Measurements from ENCODE around the gene VAV2.

Gene VAV2

DNA sequence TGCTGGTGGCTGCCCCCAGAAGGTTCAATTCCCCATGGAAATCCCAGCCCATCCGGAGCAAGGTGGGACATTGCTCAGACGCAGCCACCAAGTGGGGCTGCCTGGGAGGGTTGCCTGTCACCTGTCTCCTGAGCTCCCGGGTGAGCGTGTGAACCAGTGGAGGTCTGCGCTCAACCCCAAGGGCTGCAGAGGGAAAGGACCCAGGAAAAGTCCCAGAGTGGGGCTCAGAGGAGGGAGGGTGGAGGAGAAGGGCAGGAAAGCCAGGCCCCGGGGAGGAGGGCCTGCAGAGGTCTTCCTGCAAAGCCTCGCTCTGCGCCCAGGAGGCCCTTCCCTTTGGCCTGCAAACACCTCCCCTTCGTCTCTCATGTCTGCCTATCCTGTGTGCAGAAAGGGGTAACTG is 134.5 kb downstream of the VAV2 start:
- intact Hi-C loops (cut with DNase I) = no loop called here
- DNase-seq = no peak

DNA sequence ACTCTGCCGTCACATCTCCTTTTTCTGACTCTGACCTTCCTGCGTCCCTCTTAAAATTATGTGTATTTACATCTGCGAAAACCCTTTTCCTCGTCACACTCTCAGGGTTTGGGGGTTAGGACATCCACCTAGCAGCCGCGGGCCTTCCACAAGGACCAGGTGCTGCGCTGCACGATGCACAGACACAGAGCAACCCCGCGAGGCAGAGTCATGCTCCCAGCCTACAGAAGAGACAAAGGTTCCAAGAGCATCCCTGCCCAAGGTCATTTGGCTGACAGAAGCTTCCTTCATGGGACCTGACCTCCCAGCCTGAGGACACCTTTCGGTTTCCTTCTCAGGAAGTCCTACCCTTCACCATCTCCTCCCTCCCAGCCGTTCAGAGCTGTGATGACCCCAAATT is 135.3 kb downstream of the VAV2 start:
- intact Hi-C loops (cut with DNase I) = no loop called here
- DNase-seq = no peak

DNA sequence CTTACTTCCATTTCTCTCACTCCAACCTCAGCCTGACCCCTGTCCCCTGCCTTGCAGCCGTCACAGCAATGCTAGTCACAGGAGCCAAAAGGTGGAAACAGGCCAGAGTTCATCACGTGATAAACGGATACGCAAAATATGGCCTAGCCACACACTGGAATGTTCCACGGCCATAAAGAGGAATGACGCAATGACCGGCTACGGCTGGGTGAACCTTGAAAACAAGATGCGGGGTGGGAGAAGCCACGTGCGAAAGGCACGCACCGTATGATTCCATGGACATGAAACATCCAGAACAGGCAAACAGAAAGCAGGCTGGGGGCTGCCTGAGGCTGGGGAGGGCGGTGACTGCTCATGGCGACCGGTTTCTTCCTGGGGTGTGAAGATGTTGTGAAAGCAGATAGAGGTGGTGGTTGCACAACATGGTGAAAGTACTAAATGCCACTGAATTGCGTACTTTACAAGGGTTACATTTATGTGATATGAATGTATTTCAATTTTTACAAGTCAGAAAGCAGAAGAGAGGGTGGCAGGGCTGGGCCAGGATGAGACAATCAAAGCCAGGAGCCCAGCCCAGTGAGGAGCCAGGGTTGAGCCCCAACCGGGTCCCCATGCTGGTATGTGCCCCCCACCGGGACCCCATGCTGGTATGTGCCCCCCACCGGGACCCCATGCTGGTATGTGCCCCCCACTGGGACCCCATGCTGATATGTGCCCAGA is 136.2 kb downstream of the VAV2 start:
- intact Hi-C loops (cut with DNase I) = no loop called here
- no peak for DNase-seq

DNA sequence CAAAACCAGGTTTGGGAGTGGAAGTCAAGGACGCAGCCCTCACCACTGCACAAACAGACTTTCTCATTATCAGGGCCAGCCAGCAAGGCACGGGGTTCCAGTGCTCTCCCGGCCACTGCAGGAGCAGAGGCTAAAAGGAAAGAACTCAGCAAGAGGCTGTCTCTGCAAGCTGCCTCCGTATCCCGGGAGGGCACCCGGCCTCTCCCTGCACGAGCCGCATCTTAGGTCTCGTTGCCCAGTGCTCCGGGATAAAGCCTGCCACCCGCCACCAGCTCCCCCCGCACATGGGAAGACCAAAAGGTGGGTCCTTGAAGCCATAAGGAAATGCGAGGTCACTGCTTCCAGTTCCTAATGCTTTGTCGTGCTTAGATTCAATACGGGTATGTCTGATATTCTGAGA is 136.8 kb downstream of the VAV2 start:
- DNase-seq = no peak
- intact Hi-C loops (cut with DNase I) = no loop called here

DNA sequence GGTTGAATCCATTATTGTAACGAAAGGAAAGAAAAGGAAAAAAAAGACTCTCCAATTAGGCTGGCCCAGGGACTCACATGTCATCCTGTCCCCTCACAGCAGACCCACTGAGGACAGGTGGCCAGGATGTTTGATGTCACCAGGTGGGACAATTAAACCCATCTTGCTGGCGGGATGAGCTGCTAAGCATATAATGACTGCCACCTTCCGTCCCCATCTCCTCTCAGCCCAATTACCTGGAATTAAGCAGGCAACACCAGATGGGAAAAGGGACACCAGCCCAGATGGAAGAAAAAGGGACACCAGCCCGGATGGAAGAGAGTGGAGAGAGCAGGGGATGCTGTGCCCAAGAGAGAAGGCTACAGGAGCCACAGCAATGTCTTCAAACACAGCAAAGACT is 137.4 kb downstream of the VAV2 start:
- no peak for DNase-seq
- intact Hi-C loops (cut with DNase I) = no loop called here

DNA sequence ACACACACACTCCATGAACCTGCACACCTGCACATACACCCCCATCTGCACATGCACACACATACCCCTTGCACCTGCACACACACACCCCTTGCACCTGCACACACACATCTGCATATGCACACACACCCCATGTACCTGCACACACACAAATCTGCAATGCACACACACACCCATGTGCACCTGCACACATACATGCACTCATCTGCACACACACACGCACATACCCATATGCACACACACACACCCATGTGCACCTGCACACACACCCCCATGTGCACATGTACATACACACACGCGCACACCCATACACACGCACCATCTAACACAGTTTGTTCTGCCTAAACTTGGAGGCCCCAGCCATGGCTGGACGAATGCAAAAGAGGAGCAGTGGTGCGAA is 138.1 kb downstream of the VAV2 start:
- DNase-seq = no peak
- intact Hi-C loops (cut with DNase I) = no loop called here

DNA sequence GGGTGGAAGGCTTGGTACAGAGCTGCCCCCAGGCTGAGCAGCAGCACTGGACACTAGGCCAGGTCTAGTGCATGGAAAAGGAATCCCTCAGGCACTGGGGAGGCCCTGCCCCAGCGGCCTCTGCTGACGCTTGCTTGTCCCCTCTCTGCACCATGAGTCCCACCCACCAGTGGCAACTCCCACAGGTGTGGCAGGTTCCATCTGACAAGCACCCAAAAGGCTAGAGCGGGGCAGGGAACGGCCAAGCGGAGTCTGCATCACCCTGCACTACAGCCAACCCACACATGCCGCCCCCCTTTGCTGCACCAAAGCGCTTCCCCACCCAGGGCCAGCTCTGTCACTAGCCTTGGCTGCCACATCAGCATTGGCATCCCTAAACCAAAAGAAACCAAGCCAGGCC is 138.8 kb downstream of the VAV2 start:
- intact Hi-C loops (cut with DNase I) = no loop called here

DNA sequence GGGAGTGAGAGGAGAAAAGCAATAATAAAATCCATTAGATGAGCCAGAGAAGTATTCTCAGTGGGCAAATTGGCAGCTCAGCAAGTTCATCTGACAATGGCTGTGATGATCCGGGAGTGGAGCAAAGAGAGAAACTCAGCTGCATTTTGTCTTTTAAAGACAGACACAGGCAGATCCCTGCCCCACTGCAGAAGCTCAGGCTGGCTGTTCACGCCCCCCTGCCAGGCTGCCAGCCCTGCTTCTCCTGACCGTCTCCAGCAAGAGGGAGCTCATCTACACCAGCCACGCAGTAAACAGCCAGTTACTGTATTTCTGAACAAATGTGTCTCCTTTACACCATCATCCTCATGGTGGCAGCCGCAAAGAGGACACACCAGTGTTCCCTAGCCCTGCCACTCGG is 139.7 kb downstream of the VAV2 start:
- no peak for DNase-seq
- intact Hi-C loops (cut with DNase I) = no loop called here

More for the DNA sequence above, 138.8 kb downstream of the VAV2 start:
- DNase-seq = no peak

DNA sequence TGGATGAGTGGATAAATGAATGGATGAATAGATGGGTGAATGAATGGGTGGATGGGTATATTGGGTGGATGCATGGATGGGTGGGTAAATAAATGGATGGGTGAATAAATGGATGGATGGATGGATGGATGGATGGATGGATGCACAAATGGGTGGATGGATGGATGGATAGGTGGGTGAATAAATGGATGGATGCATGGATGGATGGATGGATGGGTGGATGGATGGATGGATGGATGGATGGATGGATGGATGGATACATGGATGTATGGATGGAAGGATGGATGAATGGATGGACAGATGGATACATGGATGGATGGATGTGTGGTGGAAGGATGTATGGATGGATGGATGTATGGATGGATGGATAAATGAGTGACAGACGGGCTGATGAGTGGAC is 140.4 kb downstream of the VAV2 start:
- intact Hi-C loops (cut with DNase I) = no loop called here
- DNase-seq = no peak

DNA sequence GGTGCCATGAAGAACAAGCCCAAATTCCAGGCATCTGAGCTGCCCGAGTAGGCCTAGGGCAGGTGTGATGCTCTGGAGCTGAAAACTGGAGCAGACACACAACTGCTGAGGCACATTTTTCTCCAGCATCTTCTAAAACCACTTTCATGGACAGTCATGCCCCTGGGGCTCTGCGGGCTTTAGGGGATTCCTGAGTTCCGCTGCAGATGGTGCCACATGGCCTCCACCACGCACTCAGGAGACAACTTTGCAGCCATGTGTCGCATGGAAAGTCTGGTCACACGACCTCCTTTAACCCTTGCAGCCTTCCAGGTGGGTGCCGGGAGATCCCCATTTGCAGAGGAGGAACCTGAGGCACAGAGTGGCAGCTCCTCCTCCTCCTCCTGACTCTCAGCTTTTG is 141.2 kb downstream of the VAV2 start:
- DNase-seq = no peak
- intact Hi-C loops (cut with DNase I) = no loop called here

DNA sequence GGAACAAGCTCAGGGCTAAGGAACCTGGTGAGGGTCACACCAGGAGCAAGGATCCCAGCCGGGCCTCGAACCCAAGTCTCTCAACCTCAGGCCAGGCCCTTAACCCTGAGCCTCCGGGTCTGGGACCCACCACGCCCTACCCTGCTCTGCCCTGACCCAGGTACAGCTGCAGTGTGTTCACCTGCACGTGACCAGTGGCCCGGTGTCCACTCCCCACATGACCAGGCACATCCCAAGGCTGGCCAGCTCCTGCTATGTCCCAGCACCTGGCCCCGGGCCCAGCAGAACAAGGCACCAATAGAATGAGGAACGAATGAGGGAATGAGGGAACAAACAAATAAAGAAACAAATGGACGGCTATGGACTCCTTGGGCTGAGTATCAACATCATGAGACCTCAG is 142.0 kb downstream of the VAV2 start:
- no peak for DNase-seq
- intact Hi-C loops (cut with DNase I) = no loop called here

DNA sequence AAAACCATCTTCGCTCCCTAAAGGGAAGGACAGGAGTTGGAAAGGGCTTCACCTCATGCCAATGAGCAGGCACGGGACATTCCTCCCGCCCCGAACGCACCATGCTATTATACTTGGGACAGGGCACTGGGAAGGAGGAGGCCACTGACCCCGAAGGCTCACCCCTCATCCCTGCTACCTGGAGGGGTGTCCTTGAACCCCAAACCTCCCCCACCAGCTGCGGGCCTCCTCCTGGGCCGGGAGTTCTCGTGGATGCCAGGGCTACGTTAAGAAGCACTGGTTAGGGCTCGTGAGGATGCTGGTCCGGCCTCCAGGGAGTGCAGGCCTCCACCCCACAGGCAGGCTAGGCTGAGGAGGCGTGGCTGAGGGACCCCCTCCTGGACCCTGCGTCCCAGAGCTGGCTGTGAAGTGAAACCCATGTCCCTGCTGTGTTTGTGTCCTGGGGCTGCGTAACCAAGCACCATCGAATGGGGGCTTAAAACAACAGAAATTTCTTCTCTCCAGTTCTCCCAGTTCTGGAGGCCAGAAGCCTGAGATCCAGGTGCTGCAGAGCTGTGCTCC is 142.9 kb downstream of the VAV2 start:
- peak in 1 of 42 donors; percentile 0 for DNase-seq
- intact Hi-C loops (cut with DNase I) = no loop called here

DNA sequence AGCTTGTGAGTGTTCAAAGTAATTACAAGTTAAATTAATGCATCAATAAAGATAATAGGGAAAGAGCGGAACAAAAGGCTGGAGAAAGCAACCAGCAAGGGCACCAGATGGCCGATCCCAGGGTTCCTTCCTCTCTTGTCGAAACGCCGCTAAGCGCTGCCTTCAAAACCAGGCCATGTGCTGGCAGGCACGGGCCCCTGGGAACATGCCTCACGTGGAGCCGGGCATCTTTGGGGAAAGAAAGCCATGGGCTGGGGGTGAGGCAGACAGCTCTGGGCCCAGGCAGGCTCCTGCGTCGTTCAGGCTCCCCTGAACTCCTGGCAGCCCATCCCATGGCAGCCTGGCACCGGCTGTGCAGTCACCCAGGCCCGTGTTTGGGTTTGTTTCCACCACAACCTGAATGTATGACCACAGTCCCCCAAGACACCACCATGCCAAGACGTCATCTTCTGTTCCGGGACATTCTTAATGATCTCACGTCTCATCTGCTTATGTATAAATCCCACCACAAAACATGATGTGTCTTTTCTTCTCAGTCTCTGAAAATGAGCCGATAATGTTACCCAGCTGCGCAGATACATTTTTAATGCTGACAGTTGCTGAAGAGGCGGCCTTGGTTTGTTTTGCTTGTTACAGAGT is 143.5 kb downstream of the VAV2 start:
- intact Hi-C loops (cut with DNase I) = no loop called here
- peak in 1 of 42 donors; percentile 3 for DNase-seq

DNA sequence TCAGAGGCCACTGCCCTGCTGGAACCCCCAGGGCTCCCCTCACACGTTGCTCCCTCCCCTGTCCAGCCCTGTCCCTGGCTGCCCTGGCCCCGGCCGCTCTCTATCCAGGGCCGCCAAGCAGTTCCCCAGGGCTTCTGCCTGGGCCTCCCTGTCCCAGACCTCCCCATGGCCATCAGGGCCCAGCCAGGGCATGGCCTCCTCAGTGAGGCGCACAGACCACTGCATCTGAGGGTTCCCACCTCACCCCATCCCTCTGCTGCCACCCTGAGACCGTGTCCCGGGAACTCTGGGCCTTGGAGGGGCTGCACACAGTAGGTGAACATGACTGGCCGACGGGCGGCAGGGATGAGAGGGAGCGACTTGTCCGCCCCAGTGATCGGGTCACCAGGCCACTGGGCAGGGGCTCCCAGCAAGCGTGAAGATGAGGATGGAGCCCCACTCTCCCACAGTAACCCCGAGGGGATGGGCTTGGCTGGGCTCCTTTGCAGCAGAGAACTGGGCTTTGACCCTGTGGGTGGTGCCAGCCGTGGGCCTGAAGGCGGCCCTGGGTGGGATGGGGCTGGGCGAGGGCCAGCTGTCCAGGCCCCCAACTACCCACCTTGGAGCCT is 145.5 kb downstream of the VAV2 start:
- intact Hi-C loops (cut with DNase I) = no loop called here
- peak in 1 of 42 donors; percentile 1 for DNase-seq

DNA sequence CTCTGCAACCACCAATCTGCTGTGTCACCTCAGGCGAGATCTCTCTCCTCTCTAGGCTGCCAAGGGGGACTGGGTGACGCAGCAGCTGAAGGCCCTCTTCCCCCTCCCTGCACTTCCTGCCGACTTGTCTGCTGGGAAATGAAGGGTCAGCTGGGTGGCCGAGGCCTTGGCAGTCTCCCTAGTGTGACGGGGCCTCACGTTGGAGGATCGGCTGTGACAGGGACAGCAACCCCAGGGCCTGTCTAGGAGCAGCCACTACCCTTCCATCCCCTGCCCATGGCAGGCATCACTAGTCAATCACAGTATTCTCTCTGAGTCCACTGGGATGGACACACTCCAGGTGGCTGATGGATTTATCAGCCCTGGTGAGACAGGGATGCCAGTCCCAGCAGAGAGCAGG is 146.7 kb downstream of the VAV2 start:
- peak in 38 of 42 donors; percentile 21 to 84 (median 49) for DNase-seq
- intact Hi-C loops (cut with DNase I) = no loop called here

DNA sequence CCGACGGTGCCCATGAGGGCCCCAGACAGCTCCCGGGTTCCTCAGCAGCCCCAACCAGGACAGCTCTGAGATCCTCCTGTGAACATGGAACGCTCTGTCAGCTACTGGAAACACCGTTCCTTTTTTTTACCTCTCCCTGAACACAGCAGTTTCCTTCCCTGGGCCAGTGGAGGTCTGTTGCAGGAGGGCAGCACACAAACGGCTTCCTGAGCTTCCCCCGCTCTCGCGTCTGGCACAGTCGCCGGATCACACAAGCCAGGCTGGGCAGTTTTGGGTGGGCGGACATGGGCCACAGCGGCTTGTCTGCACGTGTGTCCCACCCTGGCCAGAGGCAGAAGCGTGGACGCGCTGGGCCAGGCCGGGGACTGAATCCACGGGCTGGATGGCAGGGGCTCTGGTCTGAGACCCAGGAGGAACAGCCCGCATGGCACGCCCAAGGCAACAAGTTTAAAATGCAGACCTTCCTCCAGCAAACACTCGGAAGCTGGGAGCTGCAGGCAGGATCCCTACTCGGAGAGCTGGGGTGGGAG is 147.2 kb downstream of the VAV2 start:
- intact Hi-C loops (cut with DNase I) = no loop called here

DNA sequence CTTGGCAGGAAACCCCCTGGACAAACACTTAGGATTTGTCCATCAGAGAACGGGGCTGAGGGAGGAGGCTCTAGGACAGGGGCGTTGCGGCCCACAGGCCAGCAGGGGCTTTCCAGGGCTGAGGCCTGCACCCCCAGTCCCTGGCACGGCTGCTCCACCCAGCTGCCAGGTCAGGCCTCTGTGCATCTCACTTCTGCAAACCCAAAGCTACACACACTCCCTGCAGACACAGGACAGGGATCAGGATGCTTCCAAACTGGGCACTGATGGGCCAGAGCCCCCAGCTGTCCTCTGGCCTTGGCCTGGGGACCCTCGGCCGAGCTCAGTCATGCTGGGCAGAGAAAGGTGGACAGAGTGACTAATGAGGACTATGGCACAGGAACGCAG is 147.7 kb downstream of the VAV2 start:
- no peak for DNase-seq
- intact Hi-C loops (cut with DNase I) = no loop called here

More for the DNA sequence above, 147.2 kb downstream of the VAV2 start:
- DNase-seq = no peak

DNA sequence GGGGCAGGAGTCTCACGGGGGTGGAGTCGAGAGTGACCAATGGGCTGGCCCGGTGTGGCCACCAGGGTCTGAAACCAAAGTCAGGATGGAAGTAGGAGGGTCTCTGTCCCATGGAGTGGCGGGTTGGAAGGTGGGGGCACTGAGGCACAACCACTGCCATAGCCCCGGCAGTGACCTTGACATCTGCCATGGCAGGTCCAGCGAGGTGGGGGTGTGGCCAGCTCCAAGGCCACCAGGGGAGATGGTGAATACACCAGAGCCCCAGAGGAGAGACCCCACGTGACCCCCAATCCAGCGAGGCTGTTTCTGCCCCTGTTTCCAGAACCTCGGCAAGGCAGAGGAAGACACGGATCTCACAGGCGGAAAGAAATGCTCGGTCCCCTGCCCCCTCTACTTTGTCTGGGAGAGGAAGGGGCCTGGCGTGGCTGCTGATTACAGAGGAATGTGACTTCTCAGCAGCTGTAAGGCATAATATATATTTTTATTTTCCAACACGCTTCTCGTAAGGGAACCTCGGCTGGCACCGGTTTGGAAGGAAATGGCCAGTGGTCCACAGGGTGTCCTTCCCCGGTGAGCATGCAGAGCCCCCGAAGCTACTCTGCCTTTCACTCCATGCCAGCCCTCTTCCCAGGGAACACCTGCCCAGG is 148.2 kb downstream of the VAV2 start:
- no peak for DNase-seq

DNA sequence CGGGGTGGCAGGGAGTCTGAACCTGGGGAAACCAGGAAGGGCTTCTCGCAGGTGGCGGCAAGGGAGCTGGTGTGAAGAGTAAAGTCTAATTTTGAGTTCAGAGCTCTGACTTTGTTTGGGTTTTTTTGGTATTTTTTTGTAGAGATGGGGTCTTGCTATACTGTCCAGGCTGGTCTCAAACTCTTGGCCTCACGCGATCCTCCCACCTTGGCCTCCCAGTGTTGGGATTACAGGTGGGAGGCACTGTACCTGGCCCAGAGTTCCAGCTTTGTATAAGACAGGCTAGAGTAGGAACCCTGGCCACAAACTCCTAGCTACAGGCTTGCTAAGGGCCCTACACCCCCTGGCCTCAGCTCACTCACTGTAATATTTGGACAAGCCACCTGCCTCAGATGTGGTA is 148.9 kb downstream of the VAV2 start:
- DNase-seq = no peak
- intact Hi-C loops (cut with DNase I) = no loop called here

More for the DNA sequence above, 148.2 kb downstream of the VAV2 start:
- intact Hi-C loops (cut with DNase I) = no loop called here
